ENCODE results near the gene PTGR2.

Gene PTGR2

GRCh38 chr14:73851567-73852382, at the start of gene PTGR2:
PTGR2 (plus strand) TSS chr14:73851831; CDS start chr14:73858863, 7,032 bp downstream.
- peak; percentile 95 to 97 for DNase-seq
- Histone ChIP-seq H3K36me3 (no peaks in the 10 kb centered on the region), H3K27ac (peak within 1 kb of the TSS; percentile 89 to 93), H3K4me3 (peak within 1 kb of the TSS; percentile 62 to 71), H3K27me3 (no peaks in the 10 kb centered on the region), H3K4me1 (peaks cover 0 to 14% (median 8%) of the 10 kb centered on the region in 4 donors), H3K9me3 (no peaks in the 10 kb centered on the region)
- intact Hi-C loops (cut with DNase I; ENCODE audit: low total_unique reads): loop anchor here (2.0 kb wide), 1 partner anchor 35 kb away; the partner anchor contains the start of gene ZNF410
- peak in 1 of 2 experiments; percentile 39 for TF ChIP-seq CTCF (IDR thresholded peaks at IDR 0.05)

GRCh38 chr14:73802431-73803188, 49.0 kb upstream of the PTGR2 start:
- H3K27ac ChIP-seq: no peak overlapping the region
- no peak overlapping the region for H3K4me3 ChIP-seq
- DNase-seq: no peak
- intact Hi-C loops (cut with DNase I; ENCODE audit: low total_unique reads): no loop called here
- no peaks in the 10 kb centered on the region for H3K36me3 ChIP-seq
- H3K27me3 ChIP-seq: no peaks in the 10 kb centered on the region
- no peak for TF ChIP-seq CTCF (IDR thresholded peaks at IDR 0.05)
- H3K4me1 ChIP-seq: no peaks in the 10 kb centered on the region
- no peaks in the 10 kb centered on the region for H3K9me3 ChIP-seq

- H3K36me3 ChIP-seq: no peaks in the 10 kb centered on the region
- H3K27ac ChIP-seq: no peak overlapping the region
- H3K4me3 ChIP-seq: no peak overlapping the region
- DNase-seq: no peak
- no peaks in the 10 kb centered on the region for H3K4me1 ChIP-seq
- H3K9me3 ChIP-seq: no peaks in the 10 kb centered on the region
- H3K27me3 ChIP-seq: no peaks in the 10 kb centered on the region
- intact Hi-C loops (cut with DNase I; ENCODE audit: low total_unique reads): no loop called here
- no peak for TF ChIP-seq CTCF (IDR thresholded peaks at IDR 0.05)
Observed at GRCh38 chr14:73804636-73805035, 47.0 kb upstream of the PTGR2 start.

DNA sequence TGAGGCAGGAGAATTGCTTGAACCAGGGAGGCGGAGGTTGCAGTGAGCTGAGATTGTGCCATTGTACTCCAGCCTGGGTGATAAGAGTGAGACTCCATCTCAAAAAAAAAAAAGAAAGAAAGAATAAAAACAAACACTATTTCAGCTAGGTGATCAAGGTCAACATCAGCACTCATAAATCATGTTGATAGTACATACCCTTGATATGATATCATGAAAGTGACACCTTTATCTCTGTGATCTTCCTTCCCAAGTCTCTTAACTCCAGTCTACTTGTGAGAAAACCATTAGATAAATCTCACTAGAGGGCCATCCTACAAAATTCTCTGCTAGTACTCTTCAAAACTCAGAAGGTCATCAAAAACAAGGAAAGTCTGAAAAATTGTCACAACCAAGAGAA, 44.2 kb upstream of the PTGR2 start:
- intact Hi-C loops (cut with DNase I; ENCODE audit: low total_unique reads): no loop called here
- Histone ChIP-seq H3K4me1 (no peaks in the 10 kb centered on the region), H3K27me3 (no peaks in the 10 kb centered on the region), H3K4me3 (no peak overlapping the region), H3K36me3 (no peaks in the 10 kb centered on the region), H3K9me3 (no peaks in the 10 kb centered on the region), H3K27ac (no peak overlapping the region)
- no peak for TF ChIP-seq CTCF (IDR thresholded peaks at IDR 0.05)
- DNase-seq: no peak

GRCh38 chr14:73809391-73809790, 42.2 kb upstream of the PTGR2 start:
- no peaks in the 10 kb centered on the region for H3K36me3 ChIP-seq
- intact Hi-C loops (cut with DNase I; ENCODE audit: low total_unique reads): no loop called here
- no peaks in the 10 kb centered on the region for H3K27me3 ChIP-seq
- DNase-seq: no peak
- H3K4me1 ChIP-seq: no peaks in the 10 kb centered on the region
- no peak overlapping the region for H3K27ac ChIP-seq
- TF ChIP-seq CTCF (IDR thresholded peaks at IDR 0.05): no peak
- no peak overlapping the region for H3K4me3 ChIP-seq
- no peaks in the 10 kb centered on the region for H3K9me3 ChIP-seq
